Effector memory CD4-positive, alpha-beta T cell (primary cell): ENCODE results near the gene CUL7.
"Not testable (repeated sequence)": the region's sequence is repeated elsewhere in the genome, so short reads cannot be mapped to it uniquely, and the experiment has no call there.

Source experiments
- DNase-seq, 3 donors: peaks; one replicate each; pipeline ENCODE4 v3.0.0-alpha.2; 2020
- H3K27ac ChIP-seq: 2 replicates; pipeline ENCODE4 v1.7.0; 2013; ENCODE audit warnings: mild to moderate bottlenecking, low read length, moderate library complexity; ENCODE audit not compliant: insufficient read depth, poor library complexity, severe bottlenecking
- H3K27me3 ChIP-seq: replicated peaks from 2 replicates; pipeline ENCODE4 v1.7.0; 2013; ENCODE audit warnings: mild to moderate bottlenecking, low read length; ENCODE audit not compliant: insufficient read depth, control insufficient read depth, poor library complexity, severe bottlenecking
- H3K36me3 ChIP-seq: 2 replicates; pipeline ENCODE4 v1.7.0; 2013; ENCODE audit warnings: mild to moderate bottlenecking, low read length, moderate library complexity; ENCODE audit not compliant: control insufficient read depth, insufficient read depth
- H3K4me1 ChIP-seq: 2 replicates; pipeline ENCODE4 v1.7.0; 2013; ENCODE audit warnings: low read length, mild to moderate bottlenecking; ENCODE audit not compliant: control insufficient read depth, insufficient read depth, poor library complexity, severe bottlenecking
- H3K4me3 ChIP-seq: 2 replicates; pipeline ENCODE4 v1.7.0; 2013; ENCODE audit warnings: low read length, low read depth, mild to moderate bottlenecking; ENCODE audit not compliant: insufficient read depth, poor library complexity, severe bottlenecking
- H3K9me3 ChIP-seq: 2 replicates; pipeline ENCODE4 v1.7.0; 2013; ENCODE audit warnings: mild to moderate bottlenecking, low read length, moderate library complexity; ENCODE audit not compliant: control insufficient read depth

CUL7 gene

DNA sequence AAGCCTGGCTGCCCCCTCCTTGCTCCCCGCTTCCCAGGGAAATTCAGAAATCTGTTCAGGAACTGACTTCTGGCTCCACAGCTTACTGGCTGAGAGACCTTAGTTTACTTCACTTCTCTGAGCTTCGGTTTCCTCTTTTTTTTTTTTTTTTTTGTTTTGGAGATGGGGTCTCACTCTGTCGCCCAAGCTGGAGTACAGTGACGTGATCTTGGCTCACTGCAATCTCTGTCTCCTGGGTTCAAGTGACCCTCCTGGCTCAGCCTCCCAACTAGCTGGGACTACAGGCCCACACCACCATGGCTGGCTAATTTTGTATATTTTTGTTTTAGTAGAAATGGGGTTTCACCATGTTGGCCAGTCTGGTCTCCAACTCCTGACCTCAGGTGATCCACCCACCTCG lies 37.4 kb upstream of the CUL7 start:
- no peak for DNase-seq
- Histone ChIP-seq H3K9me3 (no peaks in the 10 kb centered on the region), H3K4me1 (no peaks in the 10 kb centered on the region), H3K27me3 (no peaks in the 10 kb centered on the region), H3K36me3 (no peaks in the 10 kb centered on the region), H3K4me3 (no peak overlapping the region), H3K27ac (no peak overlapping the region)

DNA sequence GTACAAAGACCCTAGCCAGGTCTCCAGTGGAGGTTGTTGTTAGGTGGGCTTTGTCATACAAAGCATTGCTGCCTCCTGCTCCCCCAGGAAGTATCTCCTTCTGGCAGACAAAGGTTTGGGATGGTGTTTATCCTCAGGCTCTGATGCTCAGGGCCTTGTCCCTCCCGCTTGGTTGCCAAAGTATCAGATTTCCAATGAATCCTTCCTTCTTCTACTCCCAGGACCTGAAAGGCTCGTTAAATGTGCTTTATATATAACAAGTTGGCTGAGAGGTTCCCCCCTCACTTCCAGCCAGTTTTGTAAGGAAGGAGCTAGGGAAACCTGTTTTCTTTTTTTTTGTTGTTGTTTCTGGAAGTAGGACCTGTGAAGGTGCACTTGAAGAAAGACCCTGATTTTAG lies 36.9 kb upstream of the CUL7 start:
- Histone ChIP-seq H3K4me3 (no peak overlapping the region), H3K27ac (no peak overlapping the region), H3K27me3 (no peaks in the 10 kb centered on the region), H3K36me3 (no peaks in the 10 kb centered on the region), H3K4me1 (no peaks in the 10 kb centered on the region), H3K9me3 (no peaks in the 10 kb centered on the region)
- DNase-seq, result no peak

- Histone ChIP-seq H3K36me3 (no peaks in the 10 kb centered on the region), H3K27me3 (no peaks in the 10 kb centered on the region), H3K9me3 (no peaks in the 10 kb centered on the region), H3K27ac (no peak overlapping the region), H3K4me1 (no peaks in the 10 kb centered on the region), H3K4me3 (no peak overlapping the region)
- DNase-seq, result no peak
Observed at GRCh38 chr6:43089874-43090558, 36.4 kb upstream of the CUL7 start.

DNA sequence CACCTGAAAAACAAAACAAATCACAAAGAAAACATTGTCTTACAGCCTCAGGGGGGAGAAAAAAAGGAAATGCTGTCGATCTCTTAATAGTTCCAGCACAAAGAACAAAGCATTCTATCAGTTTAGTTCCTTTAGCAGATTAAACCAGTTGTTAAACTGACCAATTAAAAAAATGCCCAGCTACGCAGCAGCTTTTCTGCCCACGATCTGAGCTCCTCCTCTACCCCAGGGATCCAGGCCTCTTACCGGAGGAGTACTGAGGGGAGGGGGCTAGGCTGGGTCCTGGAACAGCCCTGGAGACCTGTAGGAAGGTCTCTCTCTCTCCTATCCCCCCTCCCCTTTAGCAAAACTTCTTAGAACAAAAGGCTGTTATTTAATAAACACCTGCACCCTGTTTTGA lies 35.8 kb upstream of the CUL7 start:
- Histone ChIP-seq H3K27ac (no peak overlapping the region), H3K4me1 (no peaks in the 10 kb centered on the region), H3K9me3 (no peaks in the 10 kb centered on the region), H3K4me3 (no peak overlapping the region), H3K27me3 (no peaks in the 10 kb centered on the region), H3K36me3 (no peaks in the 10 kb centered on the region)
- no peak for DNase-seq

- H3K9me3 ChIP-seq, result no peaks in the 10 kb centered on the region
- DNase-seq, result no peak
- H3K36me3 ChIP-seq, result no peaks in the 10 kb centered on the region
- no peaks in the 10 kb centered on the region for H3K27me3 ChIP-seq
- no peak overlapping the region for H3K27ac ChIP-seq
- no peak overlapping the region for H3K4me3 ChIP-seq
- H3K4me1 ChIP-seq, result no peaks in the 10 kb centered on the region
Observed at GRCh38 chr6:43088654-43089056, 35.0 kb upstream of the CUL7 start.

DNA sequence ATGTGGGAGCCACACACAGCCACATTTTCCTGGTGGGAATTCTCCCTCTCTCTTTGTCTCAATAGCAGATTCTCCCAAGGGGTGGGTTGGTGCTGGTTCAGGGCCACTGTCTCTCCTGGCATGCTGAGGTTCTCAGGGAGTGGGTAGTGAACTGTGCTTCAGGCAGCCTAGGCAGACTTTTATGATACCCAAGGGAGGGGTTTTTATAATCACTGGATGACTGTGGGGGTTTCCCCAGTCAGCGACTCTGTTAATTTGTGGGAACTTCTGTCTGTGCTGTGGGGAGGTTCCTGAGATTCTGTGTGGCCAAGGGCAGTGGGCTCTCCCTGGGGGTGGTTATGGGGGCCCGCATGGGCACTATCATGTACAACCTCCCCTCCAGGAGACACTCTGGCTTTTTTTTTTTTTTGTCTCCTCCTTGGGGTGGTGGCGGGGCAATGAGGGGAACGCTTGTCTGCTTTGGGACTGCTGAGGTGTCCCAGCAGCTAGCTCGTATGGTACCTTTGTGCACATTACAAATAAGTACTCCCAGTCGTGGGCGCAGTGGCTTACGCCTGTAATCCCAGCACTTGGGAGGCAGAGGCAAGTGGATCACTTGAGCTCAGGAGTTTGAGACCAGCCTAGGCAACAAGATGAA lies 32.5 kb upstream of the CUL7 start:
- H3K4me1 ChIP-seq, result no peaks in the 10 kb centered on the region
- H3K27ac ChIP-seq, result no peak overlapping the region
- H3K4me3 ChIP-seq, result no peak overlapping the region
- H3K36me3 ChIP-seq, result no peaks in the 10 kb centered on the region
- no peaks in the 10 kb centered on the region for H3K9me3 ChIP-seq
- no peak for DNase-seq
- H3K27me3 ChIP-seq, result no peaks in the 10 kb centered on the region

GRCh38 chr6:43082806-43083655 lies 29.4 kb upstream of the CUL7 start:
- H3K4me3 ChIP-seq, result no peak overlapping the region
- H3K36me3 ChIP-seq, result no peaks in the 10 kb centered on the region
- no peaks in the 10 kb centered on the region for H3K4me1 ChIP-seq
- H3K27ac ChIP-seq, result no peak overlapping the region
- no peaks in the 10 kb centered on the region for H3K9me3 ChIP-seq
- no peaks in the 10 kb centered on the region for H3K27me3 ChIP-seq
- DNase-seq, result no peak

- not testable (repeated sequence) for H3K4me3 ChIP-seq, H3K27ac ChIP-seq, H3K4me1 ChIP-seq, H3K9me3 ChIP-seq, DNase-seq, H3K36me3 ChIP-seq, H3K27me3 ChIP-seq
Observed at GRCh38 chr6:43081922-43082321, 28.3 kb upstream of the CUL7 start.

- Histone ChIP-seq H3K4me1 (peaks cover 11% of the 10 kb centered on the region), H3K36me3 (no peaks in the 10 kb centered on the region), H3K27me3 (peaks cover 9% of the 10 kb centered on the region), H3K4me3 (no peak overlapping the region), H3K27ac (no peak overlapping the region), H3K9me3 (no peaks in the 10 kb centered on the region)
- DNase-seq, result no peak
Observed at GRCh38 chr6:43081043-43081442, 27.4 kb upstream of the CUL7 start.

DNA sequence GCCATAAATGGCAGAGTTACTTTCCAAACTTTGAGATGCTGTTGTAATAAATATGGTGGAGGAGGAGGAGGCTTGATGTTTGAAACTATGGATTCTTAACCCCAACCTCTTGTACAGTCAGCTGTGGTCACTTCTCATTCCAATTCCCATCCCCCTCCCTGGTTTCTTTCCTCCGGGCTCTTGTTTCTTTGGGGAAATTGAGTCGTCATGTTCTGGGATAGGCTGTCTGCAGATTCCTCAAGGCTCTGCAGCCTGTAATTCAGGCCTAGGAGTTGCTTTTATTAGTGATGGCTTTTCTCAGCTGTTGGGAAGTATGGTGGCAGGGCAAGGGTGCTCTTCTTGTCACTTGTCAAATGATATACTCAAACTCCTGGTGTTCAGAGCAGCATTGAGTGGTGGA lies 25.0 kb upstream of the CUL7 start:
- H3K36me3 ChIP-seq, result no peaks in the 10 kb centered on the region
- no peak for DNase-seq
- peaks cover 9% of the 10 kb centered on the region for H3K27me3 ChIP-seq
- no peaks in the 10 kb centered on the region for H3K9me3 ChIP-seq
- peaks cover 14% of the 10 kb centered on the region for H3K4me1 ChIP-seq
- H3K27ac ChIP-seq, result no peak overlapping the region
- no peak overlapping the region for H3K4me3 ChIP-seq
